ENCODE data around the gene IL16.

DNA sequence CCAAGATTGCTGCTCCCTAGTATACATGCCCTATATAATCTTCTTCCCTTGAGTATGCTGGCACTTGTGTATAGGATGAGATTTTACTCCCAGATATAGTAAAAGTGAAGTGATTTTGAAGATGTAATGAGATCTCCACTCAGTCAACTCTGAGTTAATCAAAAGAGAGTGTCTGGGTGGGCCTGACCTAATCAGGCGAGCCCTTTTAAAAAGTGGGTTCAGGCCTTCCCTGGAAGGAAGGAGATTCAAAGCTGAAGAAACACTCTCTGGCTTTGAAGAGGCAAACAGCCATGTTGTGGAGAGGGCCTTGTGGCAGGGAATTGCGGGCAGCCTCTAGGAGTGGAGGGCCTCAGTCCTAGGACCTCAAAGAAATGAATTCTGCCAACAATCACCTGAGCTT is 132.8 kb downstream of the IL16 start:
- TF ChIP-seq, protein P1, sequence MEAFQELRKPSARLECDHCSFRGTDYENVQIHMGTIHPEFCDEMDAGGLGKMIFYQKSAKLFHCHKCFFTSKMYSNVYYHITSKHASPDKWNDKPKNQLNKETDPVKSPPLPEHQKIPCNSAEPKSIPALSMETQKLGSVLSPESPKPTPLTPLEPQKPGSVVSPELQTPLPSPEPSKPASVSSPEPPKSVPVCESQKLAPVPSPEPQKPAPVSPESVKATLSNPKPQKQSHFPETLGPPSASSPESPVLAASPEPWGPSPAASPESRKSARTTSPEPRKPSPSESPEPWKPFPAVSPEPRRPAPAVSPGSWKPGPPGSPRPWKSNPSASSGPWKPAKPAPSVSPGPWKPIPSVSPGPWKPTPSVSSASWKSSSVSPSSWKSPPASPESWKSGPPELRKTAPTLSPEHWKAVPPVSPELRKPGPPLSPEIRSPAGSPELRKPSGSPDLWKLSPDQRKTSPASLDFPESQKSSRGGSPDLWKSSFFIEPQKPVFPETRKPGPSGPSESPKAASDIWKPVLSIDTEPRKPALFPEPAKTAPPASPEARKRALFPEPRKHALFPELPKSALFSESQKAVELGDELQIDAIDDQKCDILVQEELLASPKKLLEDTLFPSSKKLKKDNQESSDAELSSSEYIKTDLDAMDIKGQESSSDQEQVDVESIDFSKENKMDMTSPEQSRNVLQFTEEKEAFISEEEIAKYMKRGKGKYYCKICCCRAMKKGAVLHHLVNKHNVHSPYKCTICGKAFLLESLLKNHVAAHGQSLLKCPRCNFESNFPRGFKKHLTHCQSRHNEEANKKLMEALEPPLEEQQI (IDR thresholded peaks at IDR 0.05), result no peak
- TF ChIP-seq, protein P2, sequence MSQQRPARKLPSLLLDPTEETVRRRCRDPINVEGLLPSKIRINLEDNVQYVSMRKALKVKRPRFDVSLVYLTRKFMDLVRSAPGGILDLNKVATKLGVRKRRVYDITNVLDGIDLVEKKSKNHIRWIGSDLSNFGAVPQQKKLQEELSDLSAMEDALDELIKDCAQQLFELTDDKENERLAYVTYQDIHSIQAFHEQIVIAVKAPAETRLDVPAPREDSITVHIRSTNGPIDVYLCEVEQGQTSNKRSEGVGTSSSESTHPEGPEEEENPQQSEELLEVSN (IDR thresholded peaks at IDR 0.05; ENCODE audit: borderline replicate concordance in 1 of 2, extremely low read depth in 1 of 2, insufficient read depth in 1 of 2, insufficient read length in 1 of 2, low read depth in 1 of 2, low read length in 1 of 2, poor library complexity in 1 of 2, severe bottlenecking in 1 of 2), result no peak
- TF ChIP-seq, protein P3, sequence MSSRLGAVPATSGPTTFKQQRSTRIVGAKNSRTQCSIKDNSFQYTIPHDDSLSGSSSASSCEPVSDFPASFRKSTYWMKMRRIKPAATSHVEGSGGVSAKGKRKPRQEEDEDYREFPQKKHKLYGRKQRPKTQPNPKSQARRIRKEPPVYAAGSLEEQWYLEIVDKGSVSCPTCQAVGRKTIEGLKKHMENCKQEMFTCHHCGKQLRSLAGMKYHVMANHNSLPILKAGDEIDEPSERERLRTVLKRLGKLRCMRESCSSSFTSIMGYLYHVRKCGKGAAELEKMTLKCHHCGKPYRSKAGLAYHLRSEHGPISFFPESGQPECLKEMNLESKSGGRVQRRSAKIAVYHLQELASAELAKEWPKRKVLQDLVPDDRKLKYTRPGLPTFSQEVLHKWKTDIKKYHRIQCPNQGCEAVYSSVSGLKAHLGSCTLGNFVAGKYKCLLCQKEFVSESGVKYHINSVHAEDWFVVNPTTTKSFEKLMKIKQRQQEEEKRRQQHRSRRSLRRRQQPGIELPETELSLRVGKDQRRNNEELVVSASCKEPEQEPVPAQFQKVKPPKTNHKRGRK (tag; IDR thresholded peaks at IDR 0.05), result no peak
- no peak for TF ChIP-seq ERF (CRISPR knock-in tag; IDR thresholded peaks at IDR 0.05)
